ENCODE measurements around the gene COPZ1. TPM values are rescaled to one million over a fixed set of nuclear protein-coding genes. Genes with fewer than 3 reads are reported as not detected.

The COPZ1 gene
- total and polyA plus RNA-seq, 9 of the 15 experiments (the other 6 are each of a cell fraction or from before 2014, with no cell fraction given): 137 to 487 (median 233) TPM

- TF ChIP-seq SIX5 (IDR thresholded peaks at IDR 0.05; ENCODE audit: borderline replicate concordance in 1 of 2, insufficient read depth in 1 of 2, low read depth in 1 of 2, low read length in 2 of 2) (no peak), SRSF9 (IDR thresholded peaks at IDR 0.05; ENCODE audit: borderline replicate concordance, low read depth, low read length) (no peak), DMBX1 (CRISPR knock-in tag; IDR thresholded peaks at IDR 0.05; ENCODE audit: borderline replicate concordance) (0 out of 2 replicates have a peak, but pooled peaks have one; percentile 26), ZNF121 (CRISPR knock-in tag; conservative IDR thresholded peaks at IDR 0.05) (no peak), ZBTB5 (IDR thresholded peaks at IDR 0.05) (no peak), HDAC8 (tag; IDR thresholded peaks at IDR 0.05) (no peak), ZNF586 (CRISPR knock-in tag; conservative IDR thresholded peaks at IDR 0.05) (no peak), ZC3H4 (CRISPR knock-in tag; IDR thresholded peaks at IDR 0.05; ENCODE audit: borderline replicate concordance) (no peak), MYNN (IDR thresholded peaks at IDR 0.05) (peak; percentile 80), MYNN (CRISPR knock-in tag; IDR thresholded peaks at IDR 0.05) (no peak), IFI16 (CRISPR knock-in tag; IDR thresholded peaks at IDR 0.05) (no peak), ZNF23 (CRISPR knock-in tag; IDR thresholded peaks at IDR 0.05) (no peak), HCFC1 (IDR thresholded peaks at IDR 0.05; ENCODE audit: low read depth, low read length) (no peak), PURB (CRISPR knock-in tag; IDR thresholded peaks at IDR 0.05; ENCODE audit: low read depth) (no peak), CUX1 (CRISPR knock-in tag; IDR thresholded peaks at IDR 0.05) (no peak), THRA (IDR thresholded peaks at IDR 0.05) (no peak), ELF2 (CRISPR knock-in tag; IDR thresholded peaks at IDR 0.05) (no peak; the same call in 1 of the 2 replicates), FOXK1 (CRISPR knock-in tag; IDR thresholded peaks at IDR 0.05; ENCODE audit: borderline replicate concordance) (no peak)
- TF ChIP-seq, protein P1, sequence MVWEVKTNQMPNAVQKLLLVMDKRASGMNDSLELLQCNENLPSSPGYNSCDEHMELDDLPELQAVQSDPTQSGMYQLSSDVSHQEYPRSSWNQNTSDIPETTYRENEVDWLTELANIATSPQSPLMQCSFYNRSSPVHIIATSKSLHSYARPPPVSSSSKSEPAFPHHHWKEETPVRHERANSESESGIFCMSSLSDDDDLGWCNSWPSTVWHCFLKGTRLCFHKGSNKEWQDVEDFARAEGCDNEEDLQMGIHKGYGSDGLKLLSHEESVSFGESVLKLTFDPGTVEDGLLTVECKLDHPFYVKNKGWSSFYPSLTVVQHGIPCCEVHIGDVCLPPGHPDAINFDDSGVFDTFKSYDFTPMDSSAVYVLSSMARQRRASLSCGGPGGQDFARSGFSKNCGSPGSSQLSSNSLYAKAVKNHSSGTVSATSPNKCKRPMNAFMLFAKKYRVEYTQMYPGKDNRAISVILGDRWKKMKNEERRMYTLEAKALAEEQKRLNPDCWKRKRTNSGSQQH (CRISPR knock-in tag; IDR thresholded peaks at IDR 0.05): no peak
Observed at GRCh38 chr12:54352022-54352531, 27.1 kb downstream of the COPZ1 start (continued).
